Tibial nerve (tissue), 4 donors: ENCODE measurements around the gene SAP30BP. TPM values are rescaled to one million over a fixed set of nuclear protein-coding genes. Genes with fewer than 3 reads are reported as not detected.

Experiments
- DNase-seq, 2 donors: peaks; one replicate each; pipeline ENCODE4 v3.0.0-alpha.2; 2019; ENCODE audit warnings: low spot score in 2 of 2
- H3K27ac ChIP-seq, 4 donors: fragments of 200-600 bp; sonication (generic) in 3 of 4; one replicate each; pipeline ENCODE4 v1.5.1; 2017 to 2019; ENCODE audit warnings: mild to moderate bottlenecking in 1 of 4
- H3K27me3 ChIP-seq, 2 donors: fragments of 200-600 bp; sonication (generic) in 1 of 2; one replicate each; pipeline versions ENCODE4 v1.5.1 to v1.6.0; 2017 to 2019
- H3K36me3 ChIP-seq, 3 donors: fragments of 200-600 bp; sonication (generic); one replicate each; pipeline ENCODE4 v1.5.1; 2018 to 2019
- H3K4me1 ChIP-seq, 4 donors: fragments of 200-600 bp; sonication (generic) in 3 of 4; one replicate each; pipeline ENCODE4 v1.5.1; 2017 to 2019
- H3K4me3 ChIP-seq, 4 donors: fragments of 200-600 bp; sonication (generic) in 3 of 4; one replicate each; pipeline ENCODE4 v1.5.1; 2017 to 2019; ENCODE audit warnings: mild to moderate bottlenecking in 1 of 4, moderate library complexity in 1 of 4
- H3K9me3 ChIP-seq, 4 donors: fragments of 200-600 bp; sonication (generic) in 3 of 4; one replicate each; pipeline ENCODE4 v1.5.1; 2017 to 2019
- EP300 ChIP-seq, 2 donors: sonication (generic); formaldehyde crosslinking; IDR thresholded peaks; one replicate each; pipeline ENCODE4 v1.6.1; 2017; ENCODE audit warnings: antibody characterized with exemption in 2 of 2, mild to moderate bottlenecking in 1 of 2
- POLR2A ChIP-seq, 2 donors: fragments of 450-650 bp; IDR thresholded peaks; one replicate each; pipeline ENCODE4 v1.6.1; 2017; ENCODE audit warnings: antibody characterized with exemption in 2 of 2, mild to moderate bottlenecking in 2 of 2, moderate library complexity in 2 of 2
- WGBS, 2 donors: methylation state at CpG; one replicate each; pipeline ENCODE4 v1.1.5; 2018; 5-methylcytosine and 5-hydroxymethylcytosine counted together
- total RNA-seq, 4 donors: library from RNA; depleted of rRNA; stranded (reverse); fragments of >200 nt; gene quantifications; one replicate each; pipeline ENCODE4 v1.1.0, GENCODE V29; 2016
- TF ChIP-seq, protein P1 (sequence below), 5 experiments: fragments of 200-600 bp in 3 of 5; fragments of 450-650 bp in 2 of 5; sonication (generic) in 3 of 5; IDR thresholded peaks; one replicate each; pipeline ENCODE4 v1.5.1; 2016 to 2019; ENCODE audit warnings: antibody characterized with exemption in 5 of 5, mild to moderate bottlenecking in 3 of 5, moderate library complexity in 2 of 5

The SAP30BP gene
- total RNA-seq, 4 donors from 2014 or later: 63.9 to 119 (median 95.3) TPM

- Histone ChIP-seq H3K27ac (no peak overlapping the region), H3K36me3 (peaks cover 3 to 100% (median 28%) of the 10 kb centered on the region in 3 donors), H3K9me3 (no peaks in the 10 kb centered on the region), H3K27me3 (no peaks in the 10 kb centered on the region), H3K4me1 (no peaks in the 10 kb centered on the region), H3K4me3 (no peak overlapping the region)
- WGBS, 2 donors: 60 to 70% methylated on average over 8 of the region's 8 CpGs
- no peak for DNase-seq
- TF ChIP-seq EP300 (IDR thresholded peaks at IDR 0.05) (no peak), POLR2A (IDR thresholded peaks at IDR 0.05) (no peak)
- TF ChIP-seq, protein P1, sequence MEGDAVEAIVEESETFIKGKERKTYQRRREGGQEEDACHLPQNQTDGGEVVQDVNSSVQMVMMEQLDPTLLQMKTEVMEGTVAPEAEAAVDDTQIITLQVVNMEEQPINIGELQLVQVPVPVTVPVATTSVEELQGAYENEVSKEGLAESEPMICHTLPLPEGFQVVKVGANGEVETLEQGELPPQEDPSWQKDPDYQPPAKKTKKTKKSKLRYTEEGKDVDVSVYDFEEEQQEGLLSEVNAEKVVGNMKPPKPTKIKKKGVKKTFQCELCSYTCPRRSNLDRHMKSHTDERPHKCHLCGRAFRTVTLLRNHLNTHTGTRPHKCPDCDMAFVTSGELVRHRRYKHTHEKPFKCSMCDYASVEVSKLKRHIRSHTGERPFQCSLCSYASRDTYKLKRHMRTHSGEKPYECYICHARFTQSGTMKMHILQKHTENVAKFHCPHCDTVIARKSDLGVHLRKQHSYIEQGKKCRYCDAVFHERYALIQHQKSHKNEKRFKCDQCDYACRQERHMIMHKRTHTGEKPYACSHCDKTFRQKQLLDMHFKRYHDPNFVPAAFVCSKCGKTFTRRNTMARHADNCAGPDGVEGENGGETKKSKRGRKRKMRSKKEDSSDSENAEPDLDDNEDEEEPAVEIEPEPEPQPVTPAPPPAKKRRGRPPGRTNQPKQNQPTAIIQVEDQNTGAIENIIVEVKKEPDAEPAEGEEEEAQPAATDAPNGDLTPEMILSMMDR (IDR thresholded peaks at IDR 0.05): no peak
Measured at GRCh38 chr17:75622076-75622475, 45.1 kb upstream of the SAP30BP start.

GRCh38 chr17:75622771-75623273, 44.3 kb upstream of the SAP30BP start:
- TF ChIP-seq POLR2A (IDR thresholded peaks at IDR 0.05) (no peak), EP300 (IDR thresholded peaks at IDR 0.05) (no peak)
- no peak overlapping the region for H3K4me3 ChIP-seq
- DNase-seq: no peak
- H3K36me3 ChIP-seq: peaks cover 3 to 100% (median 24%) of the 10 kb centered on the region in 3 donors
- H3K27me3 ChIP-seq: no peaks in the 10 kb centered on the region
- no peaks in the 10 kb centered on the region for H3K9me3 ChIP-seq
- no peak overlapping the region for H3K27ac ChIP-seq
- H3K4me1 ChIP-seq: no peaks in the 10 kb centered on the region
- WGBS, 2 donors: 83% methylated on average over 15 of the region's 15 CpGs

- Histone ChIP-seq H3K27me3 (no peaks in the 10 kb centered on the region), H3K9me3 (no peaks in the 10 kb centered on the region), H3K36me3 (peaks cover 0 to 100% (median 18%) of the 10 kb centered on the region in 3 donors), H3K4me3 (no peak overlapping the region), H3K27ac (no peak overlapping the region), H3K4me1 (no peaks in the 10 kb centered on the region)
- TF ChIP-seq, protein P1 (IDR thresholded peaks at IDR 0.05): no peak
- no peak for TF ChIP-seq EP300 (IDR thresholded peaks at IDR 0.05)
- no peak for TF ChIP-seq POLR2A (IDR thresholded peaks at IDR 0.05)
- WGBS, 2 donors: 74 to 79% methylated on average over 8 to 9 of the region's 9 CpGs
- no peak for DNase-seq
Measured at GRCh38 chr17:75623386-75623785, 43.8 kb upstream of the SAP30BP start.

- Histone ChIP-seq H3K27ac (no peak overlapping the region), H3K4me3 (no peak overlapping the region), H3K4me1 (no peaks in the 10 kb centered on the region), H3K36me3 (peaks cover 0 to 100% (median 18%) of the 10 kb centered on the region in 3 donors), H3K9me3 (no peaks in the 10 kb centered on the region), H3K27me3 (no peaks in the 10 kb centered on the region)
- TF ChIP-seq POLR2A (IDR thresholded peaks at IDR 0.05) (no peak), EP300 (IDR thresholded peaks at IDR 0.05) (no peak)
- TF ChIP-seq, protein P1 (IDR thresholded peaks at IDR 0.05): no peak
- DNase-seq: no peak
- 91 to 92% methylated on average over 12 of the region's 12 CpGs for WGBS, 2 donors
Measured at GRCh38 chr17:75624021-75624420, 43.1 kb upstream of the SAP30BP start.

- no peak overlapping the region for H3K27ac ChIP-seq
- no peaks in the 10 kb centered on the region for H3K4me1 ChIP-seq
- 82 to 92% methylated on average over 9 to 22 of the region's 23 CpGs for WGBS, 2 donors
- no peaks in the 10 kb centered on the region for H3K9me3 ChIP-seq
- peaks cover 0 to 100% (median 18%) of the 10 kb centered on the region in 3 donors for H3K36me3 ChIP-seq
- DNase-seq: no peak
- no peak overlapping the region for H3K4me3 ChIP-seq
- TF ChIP-seq EP300 (IDR thresholded peaks at IDR 0.05): no peak
- TF ChIP-seq POLR2A (IDR thresholded peaks at IDR 0.05): no peak
- TF ChIP-seq, protein P1 (IDR thresholded peaks at IDR 0.05): no peak
- no peaks in the 10 kb centered on the region for H3K27me3 ChIP-seq
Measured at GRCh38 chr17:75624714-75625345, 42.3 kb upstream of the SAP30BP start.
